ENCODE results near the gene AMN1.

Gene AMN1

DNA sequence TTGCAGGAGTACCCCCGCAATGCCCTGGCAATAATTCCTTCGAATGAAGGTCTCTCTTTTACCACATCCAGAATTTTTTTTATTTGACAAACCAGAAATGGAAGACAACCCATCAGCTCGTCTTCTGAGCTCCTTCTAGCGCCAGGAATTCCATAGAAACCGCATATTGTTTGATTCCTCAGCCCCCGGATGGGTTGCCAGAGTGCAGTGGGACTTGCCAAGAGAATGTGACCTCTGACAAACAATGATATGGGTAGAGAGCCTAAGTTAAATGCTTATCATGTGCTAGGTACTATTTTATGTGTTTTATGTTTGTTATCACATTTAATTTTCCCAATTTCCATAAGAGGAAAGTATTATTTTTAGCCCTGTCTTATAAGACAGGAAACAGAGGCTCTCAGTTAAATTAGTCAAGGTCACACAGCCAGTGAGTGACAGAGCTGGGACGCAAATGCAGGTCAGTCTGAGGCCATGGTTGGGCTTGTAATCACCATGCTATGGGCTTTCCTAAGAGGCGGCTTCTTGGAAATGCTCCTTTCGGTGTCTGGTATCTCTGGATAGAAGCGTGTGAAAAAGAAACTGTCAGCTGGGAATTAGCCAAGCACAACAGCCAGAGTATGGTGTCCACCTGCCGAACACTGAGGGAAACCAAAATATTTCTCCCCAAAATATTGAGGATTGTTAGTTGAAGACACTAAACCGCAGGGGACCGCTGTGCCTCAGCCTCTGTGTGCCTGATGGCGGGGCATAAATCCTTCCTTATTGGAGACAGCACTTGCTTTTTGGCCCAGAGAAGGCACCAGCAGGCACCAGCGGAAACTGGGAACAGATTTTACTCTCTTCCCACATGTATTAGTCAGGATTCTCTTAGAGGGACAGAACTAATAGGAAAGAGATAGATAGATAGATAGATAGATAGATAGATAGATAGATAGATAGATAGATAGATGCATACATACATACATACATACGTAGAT is 98.8 kb downstream of the AMN1 start:
- DNase-seq (ENCODE audit: low read depth), result peak; percentile 49

DNA sequence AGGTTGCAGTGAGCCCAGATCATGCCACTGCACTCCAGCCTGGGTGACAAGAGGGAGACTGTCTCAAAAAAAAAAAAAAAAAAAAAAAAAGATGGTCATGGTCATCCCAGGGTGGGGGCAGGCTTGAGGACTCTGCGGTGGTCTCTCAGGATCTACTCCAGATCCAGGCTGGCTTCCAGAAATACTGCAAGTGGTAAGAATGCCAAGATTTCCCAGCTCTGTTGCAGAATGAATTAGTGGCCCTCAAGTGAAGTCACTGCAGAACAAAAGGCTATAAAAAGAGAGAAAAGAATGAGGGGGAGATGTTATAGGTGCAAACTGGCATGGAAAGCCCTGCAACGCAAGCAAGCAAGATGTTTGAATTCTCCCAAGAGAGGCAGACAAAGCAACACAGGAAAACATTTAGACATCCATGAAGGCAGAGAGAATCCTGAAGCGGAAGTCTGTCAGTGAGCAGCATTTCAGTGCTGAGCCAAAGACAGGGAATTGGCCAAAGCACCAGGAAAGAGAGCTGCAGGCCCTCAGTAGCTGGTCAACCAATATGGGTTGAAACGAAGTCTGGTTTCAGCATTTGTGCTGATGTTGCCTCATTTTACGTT is 101.3 kb downstream of the AMN1 start:
- DNase-seq (ENCODE audit: low read depth), result no peak

DNA sequence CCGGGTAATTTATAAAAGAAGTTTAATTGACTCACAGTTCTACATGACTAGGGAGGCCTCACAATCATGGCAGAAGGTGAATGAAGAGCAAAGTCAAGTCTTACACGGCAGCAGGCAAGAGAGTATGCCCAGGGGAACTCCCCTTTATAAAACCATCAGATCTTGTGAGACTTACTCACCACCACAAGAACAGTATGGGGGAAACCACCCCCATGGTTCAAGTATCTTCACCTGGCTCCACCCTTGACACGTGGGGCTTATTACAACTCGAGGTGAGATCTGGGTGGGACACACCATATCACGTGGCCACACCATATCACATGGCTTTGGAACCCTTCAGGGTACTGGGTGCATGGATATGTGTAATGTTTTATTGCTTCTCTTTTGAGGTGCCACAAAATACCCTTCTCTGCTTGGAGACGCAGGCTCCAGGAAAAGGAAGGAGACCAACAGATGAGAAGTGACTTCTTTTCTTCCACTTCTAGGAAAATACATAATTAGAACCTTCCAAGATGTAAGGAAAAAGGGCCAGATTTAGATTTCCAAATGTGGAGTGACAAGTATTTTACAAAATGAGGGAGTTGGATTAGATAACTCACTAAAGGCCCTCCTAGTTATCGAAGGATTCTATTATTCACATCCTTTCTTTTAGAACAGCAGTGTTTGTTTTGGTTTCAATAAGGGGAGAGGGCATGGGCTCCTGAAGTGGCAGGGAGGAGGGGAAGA is 102.4 kb downstream of the AMN1 start:
- DNase-seq (ENCODE audit: low read depth), result no peak

DNA sequence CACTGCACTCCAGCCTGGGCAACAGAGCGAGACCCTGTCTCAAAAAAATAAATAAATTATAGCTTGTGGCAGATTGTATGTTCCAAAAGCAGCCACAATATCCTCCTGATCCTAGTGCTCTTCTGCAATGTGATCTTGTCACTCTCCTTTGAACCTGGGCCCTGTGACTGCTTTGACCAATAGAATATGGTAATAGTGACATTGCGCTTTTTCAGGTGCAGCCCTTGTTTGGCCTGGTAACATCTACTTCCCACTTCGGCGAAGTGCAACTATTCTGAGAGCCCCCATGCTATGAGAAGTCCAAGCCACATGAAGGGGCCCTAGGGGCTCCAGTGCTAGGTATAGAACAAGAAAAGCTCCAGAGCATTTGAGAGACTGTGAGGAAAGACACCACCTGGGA is 106.8 kb downstream of the AMN1 start:
- DNase-seq (ENCODE audit: low read depth), result no peak
